CD4-positive, alpha-beta T cell treated with Interleukin-2 at 100 ng/mL for 4 hours (primary cell): Measurements from ENCODE around the gene ADAMTS17.

Experiments
- DNase-seq: peaks from one replicate; pipeline ENCODE4 v3.0.0-alpha.2; 2020; ENCODE audit warnings: low spot score

The ADAMTS17 gene

GRCh38 chr15:100052716-100053473 lies 288.9 kb downstream of the ADAMTS17 start:
- no peak for DNase-seq

DNA sequence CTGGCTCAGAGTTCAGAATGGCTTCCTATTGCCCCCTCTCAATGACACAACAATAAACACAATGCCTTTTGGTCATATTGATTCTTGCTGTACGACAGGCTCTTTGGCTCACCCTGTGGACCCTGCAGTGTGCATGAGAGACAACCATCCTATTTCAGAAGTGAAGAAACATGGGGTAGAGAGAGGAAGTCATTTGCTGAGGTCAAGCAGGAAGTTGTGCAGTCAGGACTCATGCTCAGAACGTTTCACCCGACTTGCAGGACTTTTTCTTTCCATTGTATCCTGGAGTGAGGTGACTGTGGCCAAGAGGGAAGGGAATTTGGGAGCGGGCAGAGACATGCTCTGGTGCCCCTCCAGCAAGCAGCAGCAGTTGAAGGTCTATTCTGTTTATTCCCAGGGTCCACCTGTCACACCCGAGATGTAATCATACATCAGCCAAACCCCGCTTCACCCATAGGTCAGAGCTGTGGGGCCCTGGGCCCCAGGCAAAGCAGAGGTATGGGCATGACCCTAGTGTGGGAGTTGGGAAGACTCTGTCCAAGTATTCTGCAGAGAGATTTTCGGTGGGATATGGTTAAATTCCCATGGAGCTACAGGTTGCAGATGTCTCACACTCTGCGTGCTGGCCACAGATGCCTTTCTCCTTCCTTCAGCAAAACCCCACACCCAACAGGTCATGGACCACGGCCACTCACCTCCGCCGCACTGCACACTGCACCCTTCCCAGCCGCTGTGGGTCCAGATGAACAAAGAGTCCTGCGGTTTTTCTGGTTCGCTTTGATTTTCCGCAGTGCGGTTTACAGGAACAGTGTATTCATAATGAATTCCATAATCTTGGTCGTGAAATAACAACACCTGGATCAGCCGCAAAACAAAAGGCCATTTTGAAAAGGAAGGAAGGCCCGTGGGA lies 290.6 kb downstream of the ADAMTS17 start:
- DNase-seq, result no peak

DNA sequence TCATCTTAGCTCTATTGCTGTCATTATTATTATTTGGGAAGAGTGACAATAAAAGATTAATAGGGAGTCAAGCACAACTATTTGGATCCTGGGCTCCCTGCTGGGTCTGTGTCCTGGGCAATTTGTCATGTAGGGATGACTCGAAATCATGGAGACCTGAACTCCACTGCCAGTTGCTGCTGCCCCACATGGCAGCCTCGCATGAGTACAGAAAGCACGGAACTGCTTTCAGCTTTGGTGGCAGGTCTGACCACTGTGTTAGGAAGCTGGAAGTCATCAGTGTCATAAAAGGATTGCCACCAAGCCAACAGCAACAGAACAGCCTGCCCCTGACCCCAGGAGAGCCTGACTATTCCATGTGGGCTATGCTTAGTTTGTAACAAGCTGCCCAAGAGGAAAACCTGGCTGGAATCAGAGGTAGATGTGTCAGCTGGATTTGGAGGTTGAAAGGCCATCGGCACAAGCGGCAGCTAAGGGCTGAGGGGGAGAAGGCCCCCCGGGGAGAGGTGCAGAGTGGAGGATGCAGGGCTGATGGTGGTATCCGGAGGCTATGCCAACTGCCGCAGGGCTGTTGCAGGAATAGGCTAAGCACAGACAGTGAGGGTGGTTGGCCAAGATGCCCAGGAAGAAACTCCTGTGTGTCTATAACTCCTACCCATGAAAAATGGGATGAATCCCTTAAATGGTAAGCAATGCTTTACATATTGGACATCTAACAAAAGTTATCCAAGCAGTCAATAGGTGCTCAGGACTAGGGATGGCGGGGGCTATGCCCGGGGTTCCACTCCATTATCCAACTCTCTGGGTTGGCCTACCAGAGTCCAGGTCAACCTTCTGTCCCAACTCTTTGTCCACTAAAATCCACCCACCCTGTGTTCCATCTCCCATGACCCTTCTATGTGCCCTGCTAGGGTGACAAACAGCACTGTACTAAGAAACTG lies 291.6 kb downstream of the ADAMTS17 start:
- no peak for DNase-seq

DNA sequence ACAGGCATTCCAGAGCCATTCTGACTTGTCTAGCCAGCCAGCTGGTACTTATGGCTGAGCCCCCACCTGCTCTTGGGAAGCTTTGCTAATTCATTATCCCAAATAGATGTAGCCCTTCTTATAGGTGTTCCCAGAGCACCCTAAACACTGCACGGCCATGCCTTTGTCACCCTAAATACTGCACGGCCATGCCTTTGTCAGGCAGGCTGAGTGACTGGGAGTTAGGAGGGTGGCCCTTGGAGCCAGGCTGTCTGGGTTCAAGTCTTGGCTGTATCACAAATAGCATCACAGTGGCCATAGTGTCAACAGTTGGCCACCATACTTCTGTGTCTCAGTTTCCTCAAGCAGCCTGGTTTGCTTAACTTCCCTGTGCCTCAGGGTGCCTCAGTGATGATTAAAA lies 292.3 kb downstream of the ADAMTS17 start:
- DNase-seq, result no peak

GRCh38 chr15:100048736-100049135 lies 293.0 kb downstream of the ADAMTS17 start:
- DNase-seq, result no peak

- DNase-seq, result no peak
Observed at GRCh38 chr15:100043692-100044091, 298.1 kb downstream of the ADAMTS17 start.

DNA sequence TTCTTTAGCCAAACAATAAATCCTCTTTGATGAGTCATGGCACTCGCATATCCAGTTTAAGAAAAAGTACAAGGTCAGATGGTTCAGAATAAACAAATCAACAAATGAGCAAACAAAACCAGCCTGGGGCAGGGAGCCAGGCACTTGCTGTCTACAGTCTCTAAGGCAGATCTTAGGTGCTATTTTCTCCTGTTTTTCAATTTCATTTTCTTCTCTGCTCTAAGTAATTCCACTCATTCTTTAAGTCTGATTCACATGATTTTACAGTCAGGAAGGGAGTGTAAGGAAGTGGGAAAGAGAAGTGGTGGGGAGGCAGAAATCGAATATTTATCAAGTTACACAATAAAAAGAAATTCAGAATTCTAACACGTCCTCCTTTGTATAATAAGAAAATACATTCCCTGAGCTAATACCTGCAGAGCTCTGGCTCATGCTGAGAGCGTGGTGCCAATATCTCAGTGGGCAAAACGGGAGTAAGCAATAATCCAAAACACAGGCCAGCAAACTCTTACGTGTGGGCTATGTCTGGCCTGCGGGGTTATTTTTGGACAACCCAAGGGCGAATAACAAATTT lies 298.6 kb downstream of the ADAMTS17 start:
- no peak for DNase-seq

GRCh38 chr15:100042558-100042957 lies 299.2 kb downstream of the ADAMTS17 start:
- no peak for DNase-seq

GRCh38 chr15:100041127-100041828 lies 300.5 kb downstream of the ADAMTS17 start:
- no peak for DNase-seq

DNA sequence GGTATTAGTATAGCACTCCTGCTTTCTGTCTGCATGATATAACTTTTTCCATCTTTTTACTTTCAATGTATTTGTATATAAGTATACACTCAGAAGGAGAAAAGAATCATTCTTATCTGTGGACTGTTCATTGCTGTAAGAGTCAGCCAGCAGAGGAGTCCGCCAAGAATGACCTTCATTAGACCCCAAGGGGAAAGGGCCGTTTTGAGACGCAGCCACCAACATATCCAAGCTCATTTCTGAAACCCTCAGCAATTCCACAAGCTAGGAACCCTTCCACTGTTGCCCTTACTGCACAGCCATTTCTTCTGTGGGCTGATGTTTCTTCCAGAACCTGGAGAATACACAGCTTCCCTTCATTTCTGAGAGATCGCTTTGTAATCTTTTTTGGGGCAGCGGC lies 301.8 kb downstream of the ADAMTS17 start:
- no peak for DNase-seq

DNA sequence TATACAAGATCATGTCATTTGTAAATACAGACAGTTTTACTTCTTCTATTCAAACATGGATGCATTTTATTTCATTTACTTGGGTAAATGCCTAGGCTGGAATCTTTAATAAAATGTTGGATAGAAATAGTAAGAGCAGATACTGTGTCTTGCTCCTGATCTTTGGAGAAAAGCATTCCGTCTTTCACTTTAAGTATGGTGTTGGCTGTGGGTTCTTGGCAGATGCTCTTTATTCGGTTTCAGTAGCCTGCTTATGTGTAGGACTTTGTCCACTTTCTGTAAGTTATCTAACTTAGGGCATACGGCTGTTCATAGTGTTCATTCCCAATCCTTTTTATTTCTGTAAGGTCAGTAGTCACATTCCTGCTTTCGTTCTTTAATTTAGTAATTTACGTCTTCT lies 303.0 kb downstream of the ADAMTS17 start:
- DNase-seq, result no peak

- no peak for DNase-seq
Observed at GRCh38 chr15:100037901-100038300, 303.9 kb downstream of the ADAMTS17 start.

DNA sequence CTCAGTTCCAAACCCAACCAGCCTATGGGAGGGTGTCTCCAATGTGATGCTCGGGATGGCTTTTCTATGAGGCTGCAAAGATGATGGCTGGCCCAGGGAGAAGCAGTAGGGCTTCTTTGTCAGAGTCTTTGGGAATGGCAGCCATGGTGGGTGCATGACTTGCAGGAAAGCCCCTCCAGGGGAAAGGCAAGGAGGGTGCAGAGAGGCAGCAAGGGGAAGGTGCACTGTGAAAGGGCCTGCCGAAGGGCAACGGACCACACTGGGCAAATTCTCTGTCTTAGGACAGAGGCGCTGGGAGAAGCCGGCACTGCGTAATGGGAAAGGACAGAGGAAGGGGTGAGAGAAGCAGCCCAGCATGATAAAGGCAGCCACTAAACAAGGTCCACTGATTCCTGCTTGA lies 305.8 kb downstream of the ADAMTS17 start:
- no peak for DNase-seq

DNA sequence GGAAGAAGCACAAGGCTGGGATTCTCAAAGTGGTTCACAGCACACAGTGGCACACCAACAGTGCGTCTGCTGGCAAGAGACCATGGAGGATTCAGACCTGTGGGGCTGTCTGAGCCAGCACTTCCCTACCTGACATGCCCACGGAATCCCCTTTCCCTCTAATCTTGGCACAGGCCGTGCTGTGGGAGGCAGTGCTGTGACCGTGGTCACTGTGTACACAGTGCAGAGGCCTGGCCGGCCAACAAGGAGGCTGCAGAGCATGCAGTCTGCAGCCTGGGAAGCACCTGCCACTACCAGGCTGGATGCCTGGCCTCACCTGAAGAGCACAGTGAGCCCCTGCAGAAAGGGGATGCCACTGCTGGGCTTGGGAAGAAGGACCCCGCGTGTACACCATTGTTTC lies 307.6 kb downstream of the ADAMTS17 start:
- no peak for DNase-seq

DNA sequence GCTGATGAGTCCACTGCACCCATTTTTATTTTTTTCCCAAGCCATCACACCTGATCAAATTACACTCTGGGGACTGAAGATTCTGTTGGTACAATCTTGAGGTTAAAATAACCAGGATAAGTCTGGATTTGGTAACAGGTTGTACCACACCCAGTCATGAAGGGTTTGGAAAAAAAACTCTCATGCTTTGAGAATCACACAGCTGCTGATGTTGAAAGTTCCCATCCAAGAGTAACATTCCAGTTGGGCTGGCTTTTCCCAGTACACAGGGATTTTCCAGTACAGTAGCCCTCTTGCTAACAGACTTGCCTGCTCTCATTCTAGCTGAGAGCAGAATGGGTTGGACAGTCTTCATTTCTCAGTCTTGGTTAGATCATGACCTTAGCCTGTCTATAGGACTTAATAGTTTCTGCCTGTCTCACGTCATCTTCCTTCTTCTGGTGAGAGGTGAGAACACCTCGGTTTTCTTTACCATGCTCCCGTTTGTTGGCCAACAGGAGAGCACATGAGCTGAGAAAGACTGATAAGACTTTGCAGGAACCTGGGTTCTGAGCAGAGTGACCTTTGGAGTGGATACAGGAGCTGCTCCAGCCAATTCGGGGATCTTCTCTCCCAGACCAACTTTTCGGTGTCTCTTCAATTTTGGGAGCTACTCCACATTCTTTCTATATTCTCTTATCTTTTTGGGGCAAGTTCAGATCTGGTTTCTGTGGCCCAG lies 308.5 kb downstream of the ADAMTS17 start:
- DNase-seq, result no peak

- DNase-seq, result no peak
Observed at GRCh38 chr15:100032358-100033085, 309.3 kb downstream of the ADAMTS17 start.

DNA sequence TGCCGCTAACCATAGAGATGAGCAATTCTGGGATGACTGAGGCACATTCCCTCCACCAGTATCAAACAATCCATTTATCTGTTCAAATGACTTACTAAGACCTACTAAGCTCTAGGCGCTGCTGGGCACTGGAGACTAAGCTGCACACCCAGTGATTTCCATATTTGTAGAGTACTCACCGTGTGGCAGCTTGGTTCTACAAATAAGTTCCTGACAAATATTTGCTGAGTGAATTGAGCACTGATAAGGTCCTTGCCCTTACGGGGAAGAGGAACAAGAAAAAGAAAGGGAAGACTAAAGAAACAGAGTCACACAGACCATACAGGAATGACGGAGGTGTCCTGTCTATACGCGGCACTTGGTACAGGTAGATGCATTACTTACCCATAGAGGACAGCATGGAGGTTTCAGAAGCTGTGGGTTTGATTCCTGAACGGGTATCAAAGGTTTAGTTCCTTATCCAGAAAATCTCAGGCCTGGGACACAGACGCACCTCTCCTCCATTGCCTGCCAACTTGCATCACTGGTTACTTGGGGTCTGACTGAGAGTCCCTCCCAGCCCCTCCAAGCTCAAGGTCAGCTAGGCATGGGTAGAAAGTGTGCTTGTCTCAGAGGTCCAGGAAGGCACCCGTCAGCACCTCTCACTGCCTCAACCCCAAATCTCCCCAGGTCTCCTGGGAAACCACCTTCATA lies 310.0 kb downstream of the ADAMTS17 start:
- DNase-seq, result no peak

- no peak for DNase-seq
Observed at GRCh38 chr15:100030586-100031229, 311.1 kb downstream of the ADAMTS17 start.
